CD4-positive, alpha-beta T cell (primary cell): Measurements from ENCODE around the gene NSL1. TPM values are rescaled to one million over a fixed set of nuclear protein-coding genes. Genes with fewer than 3 reads are reported as not detected.

Source experiments
- ATAC-seq: fragments of 200-7000 bp; cut with Tn5 transposase; one replicate; pipeline ENCODE4 v1.10.0; 2022; ENCODE audit warnings: mild to moderate bottlenecking; ENCODE audit not compliant: poor library complexity
- CTCF ChIA-PET: fragments of 350-600 bp; sonication (Branson Sonifier 250); formaldehyde crosslinking; loops from one replicate; lab custom pipeline; 2021; ENCODE audit warnings: antibody characterized with exemption, inconsistent platforms; lab: Charles Lee
- POLR2A ChIA-PET: fragments of 350-600 bp; sonication (Branson Sonifier 250); formaldehyde crosslinking; loops from one replicate; lab custom pipeline; 2021; ENCODE audit warnings: antibody characterized with exemption, inconsistent platforms; lab: Charles Lee
- DNase-seq, 14 experiments: peaks; one replicate each; pipeline ENCODE4 v3.0.0-alpha.2; 2013 to 2020; ENCODE audit warnings: mixed read lengths in 2 of 14
- H3K27ac ChIP-seq, 2 donors: one replicate each; pipeline versions ENCODE4 v1.5.1 to v1.7.0; 2013; ENCODE audit warnings: low read length in 2 of 2, low read depth in 1 of 2, mild to moderate bottlenecking in 1 of 2
- H3K27me3 ChIP-seq, 2 experiments: 1 replicate in 1 of 2; 2 replicates in 1 of 2; pipeline versions ENCODE4 v1.6.1 to v1.7.0; 2013; ENCODE audit warnings: low read length in 2 of 2, control low read depth in 1 of 2, mild to moderate bottlenecking in 1 of 2, moderate library complexity in 1 of 2; ENCODE audit not compliant: insufficient read depth in 2 of 2, control insufficient read depth in 1 of 2
- H3K36me3 ChIP-seq: one replicate; pipeline ENCODE4 v1.6.1; 2013; ENCODE audit warnings: low read length, control low read depth; ENCODE audit not compliant: insufficient read depth
- H3K4me1 ChIP-seq: one replicate; pipeline ENCODE4 v1.6.1; 2013; ENCODE audit warnings: low read length, control low read depth; ENCODE audit not compliant: insufficient read depth
- H3K4me3 ChIP-seq: one replicate; pipeline ENCODE4 v1.5.1; 2013; ENCODE audit warnings: mild to moderate bottlenecking, low read length, moderate library complexity
- H3K9me3 ChIP-seq, 2 experiments: 1 replicate in 1 of 2; 2 replicates in 1 of 2; pipeline versions ENCODE4 v1.6.1 to v1.7.0; 2013; ENCODE audit warnings: low read length in 2 of 2, mild to moderate bottlenecking in 2 of 2, control low read depth in 1 of 2, moderate library complexity in 1 of 2; ENCODE audit not compliant: control insufficient read depth in 1 of 2, insufficient read depth in 1 of 2
- H3K27ac Mint-ChIP-seq: one replicate; pipeline ENCODE4 v1.8.0; 2020; ENCODE audit warnings: mixed read lengths
- H3K27me3 Mint-ChIP-seq: one replicate; pipeline ENCODE4 v1.8.0; 2021; ENCODE audit warnings: mixed read lengths
- H3K36me3 Mint-ChIP-seq: one replicate; pipeline ENCODE4 v1.8.0; 2021; ENCODE audit warnings: low read depth, mixed read lengths
- H3K4me1 Mint-ChIP-seq: one replicate; pipeline ENCODE4 v1.8.0; 2021; ENCODE audit warnings: low read depth, mixed read lengths
- H3K4me3 Mint-ChIP-seq: one replicate; pipeline ENCODE4 v1.8.0; 2020; ENCODE audit warnings: mild to moderate bottlenecking, mixed read lengths
- H3K9me3 Mint-ChIP-seq: one replicate; pipeline ENCODE4 v1.8.0; 2020; ENCODE audit warnings: mixed read lengths
- intact Hi-C, 2 experiments: fragments of 100-400 bp; cut with DNase I in 1 of 2; cut with micrococcal nuclease in 1 of 2; formaldehyde crosslinking; loops; one replicate each; pipeline versions ENCODE4 v1.15.1 to v1.9.0; 2023 to 2025; cut with DNase I, micrococcal nuclease
- total RNA-seq, 174 experiments: library from RNA in 2 of 174; stranded (reverse) in 2 of 174; gene quantifications; one replicate each; pipeline ENCODE4 v1.2.3 and lab custom pipeline; 2021 to 2026
- TF ChIP-seq, protein P1 (sequence below): fragments of 200-600 bp; IDR thresholded peaks from one replicate; pipeline ENCODE4 v1.8.0; 2022; ENCODE audit warnings: antibody characterized with exemption, mild to moderate bottlenecking

Gene NSL1
- total RNA-seq, 2 experiments from 2014 or later = 14.1 to 15.7 TPM

DNA sequence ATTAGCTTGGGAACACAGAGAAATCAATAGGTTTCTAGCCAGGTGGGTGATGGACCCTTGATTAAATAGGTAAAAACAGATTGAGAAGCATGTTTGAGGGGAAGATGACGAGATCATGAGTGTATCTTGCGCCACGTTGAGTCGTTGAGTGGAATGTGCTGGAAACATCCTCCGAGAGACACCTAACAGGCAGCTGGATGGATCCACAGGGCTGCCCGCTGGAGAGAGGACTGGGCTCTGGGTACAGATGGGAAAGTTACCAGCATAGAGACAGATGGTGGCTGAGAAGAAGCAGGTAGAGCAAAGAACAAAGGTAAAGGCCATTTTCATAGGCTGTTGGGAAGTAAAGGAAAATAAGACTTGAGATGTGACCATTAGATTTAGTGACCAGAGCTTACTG is 107.5 kb downstream of the NSL1 start:
- Histone ChIP-seq H3K4me1 (peaks cover 22% of the 10 kb centered on the region), H3K27me3 (no peaks in the 10 kb centered on the region), H3K27ac (no peak overlapping the region), H3K9me3 (peaks cover 0 to 3% of the 10 kb centered on the region in 2 experiments), H3K36me3 (no peaks in the 10 kb centered on the region), H3K4me3 (no peak overlapping the region)
- Mint-ChIP-seq H3K27me3 (peaks cover 5% of the 10 kb centered on the region), H3K27ac (no peak overlapping the region), H3K36me3 (no peaks in the 10 kb centered on the region), H3K4me3 (no peak overlapping the region), H3K4me1 (peaks cover 13% of the 10 kb centered on the region), H3K9me3 (no peaks in the 10 kb centered on the region)
- DNase-seq = no peak
- ATAC-seq = no peak
- intact Hi-C loops = no loop called here
- CTCF ChIA-PET = no interaction called here
- POLR2A ChIA-PET = no interaction called here
- TF ChIP-seq, protein P1, sequence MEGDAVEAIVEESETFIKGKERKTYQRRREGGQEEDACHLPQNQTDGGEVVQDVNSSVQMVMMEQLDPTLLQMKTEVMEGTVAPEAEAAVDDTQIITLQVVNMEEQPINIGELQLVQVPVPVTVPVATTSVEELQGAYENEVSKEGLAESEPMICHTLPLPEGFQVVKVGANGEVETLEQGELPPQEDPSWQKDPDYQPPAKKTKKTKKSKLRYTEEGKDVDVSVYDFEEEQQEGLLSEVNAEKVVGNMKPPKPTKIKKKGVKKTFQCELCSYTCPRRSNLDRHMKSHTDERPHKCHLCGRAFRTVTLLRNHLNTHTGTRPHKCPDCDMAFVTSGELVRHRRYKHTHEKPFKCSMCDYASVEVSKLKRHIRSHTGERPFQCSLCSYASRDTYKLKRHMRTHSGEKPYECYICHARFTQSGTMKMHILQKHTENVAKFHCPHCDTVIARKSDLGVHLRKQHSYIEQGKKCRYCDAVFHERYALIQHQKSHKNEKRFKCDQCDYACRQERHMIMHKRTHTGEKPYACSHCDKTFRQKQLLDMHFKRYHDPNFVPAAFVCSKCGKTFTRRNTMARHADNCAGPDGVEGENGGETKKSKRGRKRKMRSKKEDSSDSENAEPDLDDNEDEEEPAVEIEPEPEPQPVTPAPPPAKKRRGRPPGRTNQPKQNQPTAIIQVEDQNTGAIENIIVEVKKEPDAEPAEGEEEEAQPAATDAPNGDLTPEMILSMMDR = no peak

DNA sequence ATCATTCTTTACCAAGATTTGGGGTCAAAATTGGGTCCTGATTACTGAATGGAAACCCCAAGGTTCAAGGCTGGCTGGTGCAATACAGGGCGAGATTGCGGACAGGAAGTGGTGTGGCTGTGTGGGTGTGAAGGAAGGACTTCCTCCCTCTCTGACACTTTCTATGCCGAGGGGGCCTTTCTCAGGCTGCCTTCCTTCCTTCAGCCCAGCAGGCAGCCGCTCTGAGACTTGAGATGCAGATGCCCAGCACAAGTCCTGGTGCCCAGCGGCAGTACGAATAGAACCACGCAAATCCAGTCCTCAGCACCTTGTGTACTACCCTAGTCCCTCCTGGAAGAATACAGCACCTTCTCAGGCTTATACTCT is 108.2 kb downstream of the NSL1 start:
- Mint-ChIP-seq H3K4me1 (peaks cover 13% of the 10 kb centered on the region), H3K27me3 (peaks cover 5% of the 10 kb centered on the region), H3K36me3 (no peaks in the 10 kb centered on the region), H3K27ac (no peak overlapping the region), H3K4me3 (no peak overlapping the region), H3K9me3 (no peaks in the 10 kb centered on the region)
- H3K27ac ChIP-seq = no peak overlapping the region
- H3K36me3 ChIP-seq = no peaks in the 10 kb centered on the region
- TF ChIP-seq, protein P1 = no peak
- ATAC-seq (no peak), DNase-seq (peak in 3 of 14 experiments; percentile 61 to 69 (median 66))
- intact Hi-C loops = no loop called here
- H3K27me3 ChIP-seq = no peaks in the 10 kb centered on the region
- H3K4me3 ChIP-seq = no peak overlapping the region
- peaks cover 22% of the 10 kb centered on the region for H3K4me1 ChIP-seq
- ChIA-PET POLR2A (no interaction called here), CTCF (no interaction called here)
- H3K9me3 ChIP-seq = peaks cover 0 to 3% of the 10 kb centered on the region in 2 experiments

DNA sequence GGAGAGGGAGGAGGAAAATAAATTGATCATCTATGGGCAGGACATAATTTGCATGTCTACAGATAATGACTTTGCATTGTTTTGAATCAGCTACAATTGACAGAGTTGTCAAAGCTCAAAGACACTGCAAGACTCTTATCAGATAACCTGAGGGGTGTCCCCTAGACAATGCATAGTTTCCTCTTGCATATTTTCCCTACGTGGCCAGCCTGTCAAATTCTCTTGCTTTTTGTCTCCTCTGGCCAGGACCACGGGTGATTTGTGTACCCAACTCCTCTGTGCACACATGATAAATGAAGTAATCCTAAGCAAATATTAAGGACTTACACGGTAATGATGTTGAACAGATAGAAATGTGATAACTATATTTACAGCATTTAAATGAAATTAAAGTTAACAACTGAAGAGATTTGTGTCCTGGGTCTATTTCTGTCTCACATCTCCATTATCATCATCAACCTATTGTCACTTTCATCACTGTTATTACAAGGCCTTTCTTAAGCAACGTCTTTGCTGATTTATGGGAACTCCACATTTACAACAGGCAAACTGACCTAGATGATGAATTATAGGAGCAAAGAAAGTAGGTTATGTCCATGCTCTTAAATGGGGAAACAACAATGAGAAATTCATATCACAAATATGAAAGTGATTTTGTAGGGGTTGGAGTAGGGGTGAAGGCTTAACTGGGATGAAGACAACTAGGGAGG is 110.7 kb downstream of the NSL1 start:
- no peaks in the 10 kb centered on the region for H3K9me3 Mint-ChIP-seq
- peaks cover 5% of the 10 kb centered on the region for H3K27me3 Mint-ChIP-seq

More for the DNA sequence above, 110.7 kb downstream of the NSL1 start:
- ChIA-PET POLR2A (interaction anchor here (0.7 kb wide), 1 partner anchor 63 kb away, joined by 3 read pairs; no protein-coding TSS in a partner anchor), CTCF (interaction anchor here (1.2 kb wide), 1 partner anchor 16 kb away, joined by 5 read pairs; no protein-coding TSS in a partner anchor)
- TF ChIP-seq, protein P1 = no peak
- H3K9me3 ChIP-seq = peaks cover 0 to 3% of the 10 kb centered on the region in 2 experiments
- ATAC-seq = no peak
- H3K27me3 ChIP-seq = no peaks in the 10 kb centered on the region
- no peak overlapping the region for H3K4me3 ChIP-seq
- H3K36me3 Mint-ChIP-seq = no peaks in the 10 kb centered on the region
- no peak overlapping the region for H3K27ac Mint-ChIP-seq
- intact Hi-C loops = no loop called here
- H3K36me3 ChIP-seq = no peaks in the 10 kb centered on the region
- H3K4me3 Mint-ChIP-seq = no peak overlapping the region
- peak in 2 of 14 experiments; percentile 34 to 42 for DNase-seq
- H3K4me1 ChIP-seq = peaks cover 22% of the 10 kb centered on the region
- peaks cover 13% of the 10 kb centered on the region for H3K4me1 Mint-ChIP-seq
- H3K27ac ChIP-seq = no peak overlapping the region
